ENCODE results near the gene RAI1.

Gene RAI1

GRCh38 chr17:17761894-17762743 lies 80.9 kb downstream of the RAI1 start:
- DNase-seq: no peak

- DNase-seq: no peak
Measured at GRCh38 chr17:17762744-17763105, 81.5 kb downstream of the RAI1 start.

GRCh38 chr17:17763136-17763535 lies 81.9 kb downstream of the RAI1 start:
- no peak for DNase-seq

GRCh38 chr17:17763734-17764133 lies 82.5 kb downstream of the RAI1 start:
- DNase-seq: no peak

- peak in 5 of 58 donors; percentile 23 to 48 (median 34) for DNase-seq
Measured at GRCh38 chr17:17765359-17766076, 84.3 kb downstream of the RAI1 start.

- peak in 9 of 58 donors; percentile 17 to 70 (median 35) for DNase-seq
Measured at GRCh38 chr17:17766077-17766743, 85.0 kb downstream of the RAI1 start.

GRCh38 chr17:17766744-17767120 lies 85.5 kb downstream of the RAI1 start:
- DNase-seq: no peak

- no peak for DNase-seq
Measured at GRCh38 chr17:17767154-17767869, 86.1 kb downstream of the RAI1 start.

GRCh38 chr17:17767887-17768418 lies 86.7 kb downstream of the RAI1 start:
- no peak for DNase-seq

GRCh38 chr17:17768424-17769088 lies 87.3 kb downstream of the RAI1 start:
- DNase-seq: no peak

- no peak for DNase-seq
Measured at GRCh38 chr17:17769869-17770631, 88.8 kb downstream of the RAI1 start.

- DNase-seq: no peak
Measured at GRCh38 chr17:17770632-17771044, 89.4 kb downstream of the RAI1 start.

- no peak for DNase-seq
Measured at GRCh38 chr17:17771498-17772201, 90.4 kb downstream of the RAI1 start.

- no peak for DNase-seq
Measured at GRCh38 chr17:17772231-17772630, 91.0 kb downstream of the RAI1 start.

- DNase-seq: peak in 12 of 58 donors; percentile 15 to 51 (median 32)
Measured at GRCh38 chr17:17774009-17774881, 93.0 kb downstream of the RAI1 start.

GRCh38 chr17:17776889-17777288 lies 95.6 kb downstream of the RAI1 start:
- DNase-seq: no peak

GRCh38 chr17:17778308-17779014 lies 97.2 kb downstream of the RAI1 start:
- DNase-seq: peak in 33 of 58 donors; percentile 17 to 84 (median 59)
